ENCODE data around the gene VSIG10L.

Gene VSIG10L

DNA sequence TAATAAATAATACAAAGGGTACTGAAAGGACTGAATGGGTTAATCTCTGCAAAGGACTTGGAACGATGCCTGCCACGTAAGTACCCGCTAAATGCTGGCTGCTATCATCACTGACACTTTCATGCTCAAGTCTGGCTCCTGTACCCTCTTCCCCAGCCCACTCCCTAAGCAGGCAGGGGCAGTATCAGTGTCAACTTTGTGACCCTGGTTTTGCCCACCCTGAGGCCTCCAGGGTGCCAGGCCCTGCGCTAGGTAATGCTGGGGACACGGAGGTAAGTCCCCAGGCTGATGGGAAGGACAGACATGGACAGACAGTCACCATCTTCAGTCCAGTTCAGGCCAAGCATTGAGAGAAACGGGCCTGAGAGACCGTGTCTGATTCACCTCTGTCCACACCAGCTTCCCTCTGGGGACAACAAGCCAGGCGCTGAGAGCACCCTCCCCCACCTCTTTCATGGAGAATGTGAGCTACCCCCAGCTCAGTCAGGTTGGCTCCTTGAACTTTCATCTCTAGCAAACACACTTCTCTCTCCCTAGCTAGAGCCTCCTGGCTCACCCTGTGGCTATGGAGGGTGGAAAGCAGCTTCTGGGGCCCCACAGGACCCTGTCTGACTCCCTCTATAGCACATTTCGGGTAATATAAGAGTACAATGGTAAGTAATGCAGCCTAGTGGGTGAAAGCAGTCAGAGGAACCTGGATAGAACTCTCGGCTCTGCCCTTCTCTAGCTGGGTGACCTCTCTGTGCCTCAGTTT, 23.4 kb upstream of the VSIG10L start:
- no peak for DNase-seq (ENCODE audit: low read depth in 2 of 2)

- no peak for DNase-seq (ENCODE audit: low read depth in 2 of 2)
Observed at GRCh38 chr19:51364200-51365106, 22.5 kb upstream of the VSIG10L start.

GRCh38 chr19:51361239-51361638, 19.3 kb upstream of the VSIG10L start:
- DNase-seq (ENCODE audit: low read depth in 2 of 2): no peak

GRCh38 chr19:51359294-51359693, 17.4 kb upstream of the VSIG10L start:
- no peak for DNase-seq (ENCODE audit: low read depth in 2 of 2)

- DNase-seq (ENCODE audit: low read depth in 2 of 2): no peak
Observed at GRCh38 chr19:51357952-51358351, 16.0 kb upstream of the VSIG10L start.

- DNase-seq (ENCODE audit: low read depth in 2 of 2): no peak
Observed at GRCh38 chr19:51356159-51356801, 14.3 kb upstream of the VSIG10L start.

DNA sequence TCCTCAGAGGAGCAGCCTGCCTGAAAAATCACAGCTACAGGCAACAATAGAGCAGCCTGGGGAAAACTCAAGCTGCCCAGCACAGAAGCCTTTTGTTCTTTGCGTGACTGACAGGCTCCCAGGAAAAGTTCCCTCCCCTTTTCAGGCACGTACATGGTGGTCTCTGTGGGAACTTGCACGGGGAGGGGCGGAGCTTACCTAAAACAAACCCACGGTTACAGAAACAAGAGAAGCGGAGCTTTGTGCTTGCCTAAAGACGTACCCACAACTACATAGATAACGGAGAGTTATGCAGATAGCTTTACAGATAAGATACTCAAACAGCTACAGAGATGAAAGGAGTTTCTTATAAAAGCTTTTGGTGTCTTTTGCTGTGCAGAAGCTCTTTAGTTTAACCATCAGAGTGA, 12.8 kb upstream of the VSIG10L start:
- DNase-seq (ENCODE audit: low read depth in 2 of 2): no peak

DNA sequence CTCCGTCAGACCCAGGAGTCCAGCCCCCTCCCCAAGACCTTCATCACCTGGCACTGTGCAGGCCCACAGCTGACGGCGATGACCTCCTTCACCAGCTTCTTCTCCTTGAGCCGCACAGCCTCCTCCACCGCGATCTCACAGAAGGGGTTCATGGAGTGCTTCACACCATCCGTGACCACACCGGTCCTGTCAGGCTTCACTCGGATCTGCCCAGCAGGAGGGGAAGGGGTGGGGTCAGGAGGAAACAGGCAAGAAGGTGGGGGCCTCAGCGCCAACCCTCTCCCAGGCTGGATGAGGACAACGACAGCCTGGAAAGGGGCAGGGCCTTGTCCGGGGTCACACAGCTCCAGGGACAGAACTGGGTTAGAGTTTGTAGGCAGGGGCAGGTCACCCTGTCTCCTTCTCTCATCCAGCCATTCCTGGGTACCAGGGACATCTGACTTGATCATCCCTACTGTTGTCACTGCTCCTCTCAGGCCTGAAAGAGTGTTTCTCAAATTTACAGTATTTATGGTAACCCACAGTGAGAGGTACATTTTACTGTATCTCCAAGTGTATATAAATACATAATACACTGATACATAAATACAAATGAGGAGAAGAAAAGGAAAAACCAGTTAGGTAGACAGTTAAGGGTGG, 12.3 kb upstream of the VSIG10L start:
- DNase-seq (ENCODE audit: low read depth in 2 of 2): no peak

DNA sequence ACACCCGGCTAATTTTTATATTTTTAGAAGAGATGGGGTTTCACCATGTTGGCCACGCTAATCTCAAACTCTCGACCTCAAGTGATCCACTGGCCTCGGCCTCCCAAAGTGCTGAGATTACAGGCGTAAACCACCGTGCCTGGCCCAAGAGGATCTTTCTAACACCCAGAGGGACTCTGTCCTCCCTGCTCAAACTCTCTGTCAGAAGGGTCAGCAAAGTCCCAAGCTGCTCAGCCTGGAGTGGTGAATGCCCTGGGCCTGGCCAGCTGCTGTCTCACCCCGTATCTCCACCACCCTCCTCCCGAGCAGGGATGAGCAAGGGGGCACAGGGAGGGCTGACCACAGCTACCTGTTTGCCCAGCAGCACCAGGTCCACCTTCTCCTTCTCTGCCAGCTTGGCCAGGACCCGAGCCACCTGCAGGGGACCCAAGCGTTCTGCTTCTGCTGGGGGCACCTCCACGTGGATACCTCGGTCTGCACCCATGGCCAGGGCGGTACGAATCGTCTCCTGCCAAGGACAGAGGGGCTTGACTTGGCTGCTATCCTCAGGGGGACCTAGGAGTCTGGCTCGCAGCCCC, 10.9 kb upstream of the VSIG10L start:
- no peak for DNase-seq (ENCODE audit: low read depth in 2 of 2)

DNA sequence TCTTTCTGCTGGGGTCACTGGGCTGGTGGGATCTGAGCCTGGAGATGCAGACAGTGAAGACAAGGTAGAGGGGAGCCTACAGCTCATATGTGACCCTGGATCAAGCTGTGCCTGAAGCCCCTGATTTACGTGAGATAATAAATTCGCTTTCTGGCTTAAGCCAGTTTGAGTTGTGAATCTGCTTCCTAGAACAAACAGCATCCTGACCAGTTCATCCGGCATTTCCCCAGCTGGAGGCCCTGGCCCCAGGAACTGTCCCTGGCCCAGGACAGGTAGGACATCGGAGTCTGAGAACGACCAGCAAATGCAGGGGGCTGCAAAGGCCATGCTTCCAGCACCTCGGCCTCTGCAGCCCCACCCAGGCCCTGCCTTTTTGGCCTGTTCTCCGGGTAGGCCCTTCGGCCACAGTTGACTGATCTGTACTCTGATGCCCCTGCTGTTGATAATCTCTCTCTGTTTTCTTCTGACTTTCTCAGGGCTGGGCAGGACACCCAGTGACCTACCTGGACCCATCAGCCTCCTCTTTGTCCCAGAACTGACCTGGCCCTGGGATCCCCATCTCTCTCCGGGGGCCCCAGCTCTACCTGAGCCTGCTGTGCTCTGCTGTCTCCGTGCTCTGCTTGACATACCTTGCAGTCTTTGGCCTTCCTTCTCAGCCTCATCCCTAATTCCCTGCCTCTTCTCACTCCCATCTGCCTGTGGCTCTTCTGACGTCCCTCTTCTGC, 9.5 kb upstream of the VSIG10L start:
- DNase-seq (ENCODE audit: low read depth in 2 of 2): no peak

DNA sequence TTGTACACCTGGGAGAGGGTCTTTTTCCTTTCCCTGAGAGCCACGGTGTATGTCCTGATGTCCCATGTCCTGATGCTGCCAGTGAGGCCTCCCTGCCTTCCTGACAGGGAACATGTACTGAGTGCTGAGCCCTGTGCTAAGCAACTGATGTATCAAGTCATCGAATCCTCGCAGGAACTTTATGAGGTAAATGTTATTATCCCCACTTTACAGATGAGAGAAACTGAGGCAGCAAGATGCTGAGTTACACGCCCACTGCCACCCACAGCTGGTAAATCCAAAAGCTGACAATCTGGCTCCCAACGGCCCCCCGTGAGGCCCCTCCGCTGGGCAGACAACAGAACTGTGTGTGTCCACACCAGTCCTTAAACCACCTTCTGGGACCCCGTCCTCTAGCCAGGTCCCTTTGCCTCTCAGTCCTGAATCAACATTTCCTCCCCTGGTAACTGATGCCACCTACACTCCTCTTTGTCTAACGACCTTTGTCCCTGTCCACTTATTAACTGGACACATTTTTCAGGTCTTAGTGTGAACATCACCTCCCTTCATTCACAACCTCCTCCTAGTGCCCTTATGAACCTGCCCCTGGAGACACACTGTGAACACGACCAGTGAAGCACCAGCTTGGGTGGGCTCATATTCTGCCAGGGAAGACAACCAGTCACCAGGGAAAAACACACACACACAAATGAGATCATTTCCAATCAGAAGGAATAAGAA, 5.4 kb upstream of the VSIG10L start:
- no peak for DNase-seq (ENCODE audit: low read depth in 2 of 2)

DNA sequence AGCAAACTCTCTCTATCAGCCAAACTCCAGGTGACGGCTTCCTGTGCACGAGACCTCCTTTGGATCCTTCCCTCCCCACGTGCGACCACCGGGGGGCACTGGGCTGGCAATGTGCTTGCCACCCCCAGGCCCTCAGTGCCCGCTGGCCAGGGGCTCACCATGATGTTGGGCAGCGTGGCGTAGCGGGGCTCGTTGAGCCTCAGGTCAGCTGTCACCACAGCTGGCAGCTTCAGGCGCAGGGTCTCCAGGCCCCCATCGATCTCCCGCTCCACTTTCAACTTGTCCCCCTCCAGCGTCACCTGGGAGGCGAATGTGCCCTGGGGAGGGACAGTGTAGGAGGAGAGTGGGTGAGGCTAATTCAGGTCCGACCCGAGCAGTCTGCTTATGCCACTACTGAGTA, 4.8 kb upstream of the VSIG10L start:
- DNase-seq (ENCODE audit: low read depth in 2 of 2): no peak

- DNase-seq (ENCODE audit: low read depth in 2 of 2): no peak
Observed at GRCh38 chr19:51345076-51345620, 3.2 kb upstream of the VSIG10L start.

- DNase-seq (ENCODE audit: low read depth in 2 of 2): no peak
Observed at GRCh38 chr19:51342631-51343569, 961 bp upstream of the VSIG10L start.

- no peak for DNase-seq (ENCODE audit: low read depth in 2 of 2)
Observed at GRCh38 chr19:51341066-51341465, 873 bp downstream of the VSIG10L start.

- DNase-seq (ENCODE audit: low read depth in 2 of 2): peak; percentile 78 to 81
Observed at GRCh38 chr19:51339687-51340656, 2.0 kb downstream of the VSIG10L start.

- no peak for DNase-seq (ENCODE audit: low read depth in 2 of 2)
Observed at GRCh38 chr19:51339313-51339686, 2.6 kb downstream of the VSIG10L start.
